Measurements from ENCODE around the gene FXYD4.
A peak's percentile ranks its signal among the peaks of the same experiment; 100 is the strongest.

FXYD4 gene

GRCh38 chr10:43347997-43348396 is 23.4 kb upstream of the FXYD4 start:
- no peak for DNase-seq

DNA sequence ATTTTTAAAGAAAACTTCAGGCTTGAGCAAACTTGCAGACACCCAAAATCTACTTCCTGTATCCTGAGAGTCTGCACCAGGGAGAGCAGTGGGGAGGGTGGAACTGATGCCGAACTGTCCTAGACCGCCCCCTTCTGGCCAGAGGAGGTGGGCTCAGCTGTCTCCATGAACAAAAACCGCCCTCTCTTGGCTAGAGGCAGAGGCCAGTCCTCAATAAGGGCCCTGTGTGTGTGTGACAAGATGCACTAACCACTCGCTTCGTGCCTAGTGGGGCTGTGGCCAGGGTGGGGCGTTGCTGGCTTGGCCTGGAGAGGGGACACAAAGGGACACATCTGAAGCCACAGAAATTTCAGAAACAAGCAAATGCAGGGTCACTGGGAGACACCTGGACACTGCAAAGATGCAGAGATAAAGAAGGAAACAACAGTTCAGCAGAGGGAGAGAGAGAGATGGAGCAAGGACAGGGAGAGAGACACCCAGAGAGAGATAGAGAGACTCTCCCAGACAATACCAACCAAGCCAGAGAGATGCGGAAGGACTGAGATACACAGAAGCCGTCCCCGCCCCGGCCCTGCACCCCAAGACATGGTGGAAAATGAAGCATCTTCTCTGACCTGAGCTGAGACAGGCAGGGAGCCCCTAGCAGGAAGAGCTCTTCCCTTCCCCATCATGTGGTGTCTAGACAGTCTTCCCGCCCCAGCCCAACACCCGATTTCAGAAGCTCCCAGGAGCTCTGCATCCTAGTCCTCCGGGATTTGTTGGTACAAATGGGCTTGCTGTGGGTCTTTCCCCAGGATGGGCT is 22.7 kb upstream of the FXYD4 start:
- peak; percentile 90 for DNase-seq

GRCh38 chr10:43350156-43350555 is 21.3 kb upstream of the FXYD4 start:
- no peak for DNase-seq

GRCh38 chr10:43350686-43351085 is 20.8 kb upstream of the FXYD4 start:
- DNase-seq: no peak

GRCh38 chr10:43351301-43351700 is 20.1 kb upstream of the FXYD4 start:
- DNase-seq: no peak

DNA sequence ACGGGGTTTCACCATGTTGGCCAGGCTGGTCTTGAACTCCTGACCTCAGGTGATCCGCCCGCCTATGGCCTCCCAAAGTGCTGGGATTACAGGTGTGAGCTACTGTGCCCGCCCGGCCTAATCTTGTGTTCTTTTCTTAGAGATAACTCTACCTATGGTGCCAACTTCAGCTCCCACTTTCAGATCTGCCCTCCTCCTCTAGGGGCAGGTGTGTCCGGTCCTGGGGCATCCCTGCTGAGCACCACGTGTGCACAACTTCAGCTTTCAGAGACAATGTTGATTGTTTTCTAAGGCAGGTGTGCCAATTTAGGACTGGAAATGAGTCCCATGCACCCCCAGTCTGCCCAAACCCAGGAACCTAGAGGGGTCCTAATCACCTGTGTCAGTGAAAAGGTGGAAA is 18.5 kb upstream of the FXYD4 start:
- DNase-seq: no peak

- DNase-seq: no peak
Observed at GRCh38 chr10:43353495-43354329, 17.7 kb upstream of the FXYD4 start.

DNA sequence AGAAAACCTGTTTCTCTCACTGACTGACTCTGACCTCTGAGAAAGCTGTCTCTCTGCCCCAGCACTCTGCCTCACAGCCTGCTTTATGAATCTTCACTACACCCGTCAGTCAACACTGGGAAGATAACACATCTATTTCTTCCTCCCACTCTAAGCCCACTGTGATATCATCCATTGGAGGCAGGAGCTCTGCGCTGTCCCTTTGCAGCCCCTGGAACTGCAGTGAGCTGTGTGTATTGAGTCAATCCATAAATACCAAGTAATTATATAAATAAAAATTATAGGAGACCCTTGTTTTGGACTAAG is 17.2 kb upstream of the FXYD4 start:
- no peak for DNase-seq

DNA sequence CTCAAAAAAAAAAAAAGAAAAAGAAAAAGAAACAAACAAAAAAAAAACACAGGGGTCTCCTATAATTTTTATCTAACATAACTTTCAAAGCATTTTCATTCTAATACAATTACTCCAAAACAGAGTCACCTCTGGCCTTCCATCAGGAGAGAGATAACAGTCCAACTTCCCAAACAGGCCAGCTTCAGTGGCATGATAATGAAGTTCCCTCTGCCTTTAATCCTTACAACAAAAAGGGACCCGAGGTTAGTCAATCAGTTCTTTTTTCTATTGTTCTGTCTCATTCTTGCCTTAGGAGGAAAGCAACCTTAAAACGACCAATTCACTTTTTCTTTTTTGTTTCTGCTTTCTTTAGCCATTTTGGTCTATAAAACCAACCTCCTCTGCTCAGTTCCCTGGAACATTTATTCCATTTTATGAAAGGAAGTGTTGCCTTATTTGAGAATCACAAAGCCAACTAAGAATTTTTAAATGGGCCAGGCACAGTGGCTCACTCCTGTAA is 16.5 kb upstream of the FXYD4 start:
- no peak for DNase-seq

DNA sequence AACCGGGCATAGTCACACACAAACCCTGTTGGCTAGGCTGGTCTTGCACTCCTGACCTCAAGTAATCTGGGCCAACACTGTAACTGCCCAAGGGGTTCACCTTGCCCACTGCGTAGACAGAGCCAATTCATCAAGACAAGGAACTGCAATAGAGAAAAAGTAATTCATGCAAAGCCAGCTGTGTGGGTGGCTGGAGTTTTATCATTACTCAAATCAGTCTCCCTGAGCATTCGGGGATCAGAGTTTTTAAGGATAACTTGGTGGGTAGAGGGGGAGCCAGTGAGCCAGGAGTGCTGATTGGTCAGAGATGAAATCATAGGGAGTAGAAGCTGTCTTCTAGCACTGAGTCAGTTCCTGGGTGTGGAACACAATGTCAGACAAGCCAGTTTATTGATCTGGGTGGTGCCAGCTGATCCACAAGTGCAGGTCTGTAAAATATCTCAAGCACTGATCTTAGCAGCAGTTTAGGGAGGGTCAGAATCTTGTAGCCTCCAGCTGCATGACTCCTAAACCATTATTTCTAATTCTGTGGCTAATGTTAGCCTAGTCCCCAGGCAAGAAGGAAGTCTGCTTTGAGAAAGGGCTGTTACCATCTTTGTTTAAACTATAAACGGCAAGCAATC is 15.6 kb upstream of the FXYD4 start:
- peak; percentile 42 for DNase-seq

DNA sequence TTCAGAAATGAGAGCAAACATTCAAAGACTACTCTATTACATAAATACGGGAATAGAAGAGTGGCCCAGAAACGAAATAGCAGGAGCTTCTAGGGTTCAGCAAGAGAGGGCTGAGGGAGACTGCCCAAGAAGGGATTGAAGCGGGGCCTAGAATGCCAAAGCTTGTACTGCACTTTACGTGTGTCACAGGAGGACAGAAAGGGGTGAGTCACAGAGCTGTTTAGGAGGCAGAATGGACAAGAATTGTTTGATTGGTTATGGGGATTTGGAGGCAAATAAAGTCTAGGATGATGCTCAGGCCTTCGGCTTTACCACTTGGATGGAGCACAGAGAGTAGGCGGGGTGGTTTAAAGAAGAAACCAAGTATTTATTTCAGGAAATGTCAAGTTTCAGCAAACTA is 11.3 kb upstream of the FXYD4 start:
- no peak for DNase-seq

DNA sequence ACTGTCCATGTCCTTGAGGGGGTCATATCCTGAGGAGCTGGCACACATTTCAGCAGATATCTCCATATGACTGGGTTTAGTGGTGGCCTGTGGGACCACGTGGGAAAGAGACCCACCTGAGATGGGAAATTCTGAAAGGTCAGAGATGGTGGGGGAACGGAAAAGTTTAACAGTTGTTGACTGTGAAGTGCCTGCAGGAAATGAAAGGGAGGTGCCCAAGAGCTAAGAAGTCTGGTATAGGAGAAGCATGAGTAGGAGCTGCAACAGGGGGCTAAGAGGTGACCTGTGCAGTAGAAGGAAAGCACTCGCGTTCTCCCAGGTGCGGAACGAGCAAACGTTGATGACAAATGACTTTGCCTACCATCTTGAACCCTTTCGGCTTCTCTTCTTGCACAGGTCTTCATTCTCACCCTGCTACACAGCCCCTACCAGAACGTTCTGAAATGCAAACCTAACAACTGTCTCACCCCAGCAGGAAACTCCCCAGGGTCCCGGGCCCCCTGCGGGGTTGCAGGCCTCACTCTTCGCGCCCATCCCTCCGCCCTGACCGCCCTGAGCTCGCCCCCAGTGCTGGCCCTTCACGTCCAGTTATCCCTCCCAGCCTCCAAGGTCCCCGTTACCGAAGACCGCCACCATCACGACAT is 9.8 kb upstream of the FXYD4 start:
- DNase-seq: peak; percentile 23

- DNase-seq: peak; percentile 99
Observed at GRCh38 chr10:43362191-43362839, 9.1 kb upstream of the FXYD4 start.

- DNase-seq: no peak
Observed at GRCh38 chr10:43365001-43365400, 6.4 kb upstream of the FXYD4 start.

- no peak for DNase-seq
Observed at GRCh38 chr10:43369921-43370320, 1.5 kb upstream of the FXYD4 start.

DNA sequence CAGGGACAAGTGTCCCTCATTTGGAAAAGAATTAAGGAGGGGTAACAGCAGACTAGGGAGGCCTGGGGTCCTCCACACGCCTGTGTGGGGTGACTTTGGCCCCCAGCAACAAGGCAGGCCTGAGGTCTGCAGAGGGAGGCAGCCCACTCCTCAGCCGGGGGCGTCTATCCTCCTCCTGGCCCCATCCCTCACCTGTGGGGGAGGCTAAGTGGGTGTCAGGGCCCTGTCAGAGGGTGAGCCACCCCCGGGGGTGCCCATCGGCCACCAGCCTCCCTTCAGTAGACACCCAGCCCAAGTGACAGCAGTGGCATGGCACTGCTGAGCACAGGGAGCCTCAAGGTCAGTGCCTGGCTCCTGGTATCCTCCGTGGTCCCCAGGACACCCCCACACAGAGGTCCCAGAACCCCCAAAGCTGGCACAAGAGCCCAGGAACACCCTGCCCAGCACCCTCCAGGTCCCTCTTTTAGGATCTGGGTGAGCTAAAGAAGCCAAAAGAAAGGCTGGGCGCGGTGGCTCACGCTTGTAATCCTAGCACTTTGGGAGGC is 693 bp upstream of the FXYD4 start:
- no peak for DNase-seq

- no peak for DNase-seq
Observed at GRCh38 chr10:43372765-43373361, 1.4 kb downstream of the FXYD4 start.

- no peak for DNase-seq
Observed at GRCh38 chr10:43373461-43373860, 2.0 kb downstream of the FXYD4 start.

DNA sequence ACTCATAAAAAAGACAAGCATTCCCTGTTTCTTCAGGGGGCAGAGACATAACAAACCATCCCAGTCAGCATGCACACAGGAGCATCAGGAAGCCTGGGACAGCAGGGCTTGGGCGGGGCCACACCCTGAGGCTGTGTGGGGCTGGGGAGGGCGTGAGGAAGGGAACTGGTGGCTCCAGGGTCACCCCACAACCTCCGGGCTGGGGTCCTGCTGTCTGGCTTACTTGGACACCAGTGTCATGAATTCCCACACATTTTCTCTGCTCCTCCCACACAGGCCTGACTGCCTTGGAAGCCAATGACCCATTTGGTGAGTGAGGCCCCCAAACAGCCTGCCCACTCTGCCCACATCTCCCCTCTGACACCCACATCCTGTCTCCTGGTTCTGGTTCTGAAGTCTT is 2.8 kb downstream of the FXYD4 start:
- DNase-seq: no peak

- no peak for DNase-seq
Observed at GRCh38 chr10:43375401-43376020, 4.1 kb downstream of the FXYD4 start.

DNA sequence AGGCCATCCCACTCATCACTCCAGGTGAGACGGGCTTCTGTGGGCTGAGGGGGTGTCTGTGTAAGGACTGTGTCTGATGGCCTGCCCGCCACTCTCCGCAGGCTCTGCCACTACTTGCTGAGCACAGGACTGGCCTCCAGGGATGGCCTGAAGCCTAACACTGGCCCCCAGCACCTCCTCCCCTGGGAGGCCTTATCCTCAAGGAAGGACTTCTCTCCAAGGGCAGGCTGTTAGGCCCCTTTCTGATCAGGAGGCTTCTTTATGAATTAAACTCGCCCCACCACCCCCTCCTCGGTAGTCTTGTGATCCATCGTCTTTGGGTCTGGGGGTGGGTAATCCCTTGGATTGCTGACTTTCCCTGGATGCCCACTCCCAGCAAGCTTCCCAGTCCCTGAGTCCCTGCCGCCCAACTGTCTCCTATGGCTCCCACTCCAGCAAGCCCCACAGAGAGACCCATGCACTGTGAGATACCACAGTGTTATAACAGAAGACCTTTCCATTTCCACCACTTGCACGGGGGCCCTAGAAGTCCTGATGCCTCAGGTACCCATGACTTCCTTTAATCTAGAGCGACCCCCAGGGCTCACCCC is 4.7 kb downstream of the FXYD4 start:
- no peak for DNase-seq
